GM10248 (cell line): ENCODE measurements around the gene SLAIN1.
A peak's percentile ranks its signal among the peaks of the same experiment; 100 is the strongest.

Experiments used
- CTCF ChIA-PET: fragments of 300-600 bp; sonication (Branson Sonifier 250); formaldehyde crosslinking; extraction: SDS; loops from one replicate; lab custom pipeline; 2021; ENCODE audit warnings: antibody characterized with exemption; lab: Yijun Ruan, JAX
- POLR2A ChIA-PET: fragments of 350-650 bp; sonication (Branson Sonifier 250); formaldehyde crosslinking; extraction: SDS; loops from one replicate; lab custom pipeline; 2020; ENCODE audit warnings: antibody characterized with exemption; lab: Yijun Ruan, JAX
- DNase-seq: peaks from one replicate; pipeline ENCODE4 v3.0.0; 2012; ENCODE audit errors: extremely low spot score
- TF ChIP-seq, protein P1 (sequence below): IDR thresholded peaks from 2 replicates; pipeline ENCODE4 v1.5.1; 2012; ENCODE audit warnings: mild to moderate bottlenecking, low read depth; ENCODE audit errors: extremely low read depth, missing control alignments, control extremely low read depth

The SLAIN1 gene

GRCh38 chr13:77696879-77697216 lies 639 bp upstream of the SLAIN1 start:
- DNase-seq: no peak
- ChIA-PET POLR2A (interaction anchor here (0.7 kb wide), 1 partner anchor 690 kb away, joined by 5 read pairs; no protein-coding TSS in a partner anchor), CTCF (interaction anchor here (0.7 to 2.6 kb wide), 7 partner anchors 11 to 203 kb away, joined by 3 to 12 read pairs (median 7); no protein-coding TSS in a partner anchor)
- TF ChIP-seq, protein P1, sequence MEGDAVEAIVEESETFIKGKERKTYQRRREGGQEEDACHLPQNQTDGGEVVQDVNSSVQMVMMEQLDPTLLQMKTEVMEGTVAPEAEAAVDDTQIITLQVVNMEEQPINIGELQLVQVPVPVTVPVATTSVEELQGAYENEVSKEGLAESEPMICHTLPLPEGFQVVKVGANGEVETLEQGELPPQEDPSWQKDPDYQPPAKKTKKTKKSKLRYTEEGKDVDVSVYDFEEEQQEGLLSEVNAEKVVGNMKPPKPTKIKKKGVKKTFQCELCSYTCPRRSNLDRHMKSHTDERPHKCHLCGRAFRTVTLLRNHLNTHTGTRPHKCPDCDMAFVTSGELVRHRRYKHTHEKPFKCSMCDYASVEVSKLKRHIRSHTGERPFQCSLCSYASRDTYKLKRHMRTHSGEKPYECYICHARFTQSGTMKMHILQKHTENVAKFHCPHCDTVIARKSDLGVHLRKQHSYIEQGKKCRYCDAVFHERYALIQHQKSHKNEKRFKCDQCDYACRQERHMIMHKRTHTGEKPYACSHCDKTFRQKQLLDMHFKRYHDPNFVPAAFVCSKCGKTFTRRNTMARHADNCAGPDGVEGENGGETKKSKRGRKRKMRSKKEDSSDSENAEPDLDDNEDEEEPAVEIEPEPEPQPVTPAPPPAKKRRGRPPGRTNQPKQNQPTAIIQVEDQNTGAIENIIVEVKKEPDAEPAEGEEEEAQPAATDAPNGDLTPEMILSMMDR: no peak

- ChIA-PET POLR2A (no interaction called here), CTCF (interaction anchor here (1.0 to 3.4 kb wide), 14 partner anchors 10 to 205 kb away, joined by 3 to 10 read pairs (median 4); no protein-coding TSS in a partner anchor)
- TF ChIP-seq, protein P1: peak; percentile 6
- DNase-seq: peak; percentile 45
Measured at GRCh38 chr13:77698201-77699058, 943 bp downstream of the SLAIN1 start.

DNA sequence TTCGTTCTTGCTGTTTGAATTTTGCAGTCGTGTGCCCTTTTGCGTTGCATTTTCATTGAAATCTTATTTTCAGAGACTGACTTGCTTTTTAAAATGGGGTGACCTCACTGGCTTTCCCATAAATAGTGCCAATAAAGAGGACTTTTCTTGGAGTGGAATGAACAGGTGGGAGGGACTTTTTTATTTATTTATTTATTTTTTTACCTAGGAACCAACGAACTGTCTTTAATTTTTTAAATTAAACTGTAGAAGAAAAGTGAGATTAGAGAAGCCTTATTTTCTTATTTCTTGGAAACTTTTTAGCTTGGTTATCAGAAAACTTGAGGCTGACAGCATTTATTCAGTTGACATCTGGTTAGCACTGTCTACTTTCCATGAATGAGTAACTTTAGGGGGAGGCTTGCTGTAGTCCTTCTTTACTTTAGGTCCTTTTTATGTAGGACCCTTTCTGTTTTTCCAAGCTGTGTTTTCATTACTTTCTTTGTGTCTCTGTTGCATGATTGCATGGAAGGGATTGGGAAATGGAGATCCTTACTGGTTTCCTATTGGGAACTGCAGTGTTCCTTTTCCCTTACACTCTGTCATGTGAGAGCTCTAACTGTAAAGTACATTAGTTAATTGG lies 1.7 kb downstream of the SLAIN1 start:
- DNase-seq: no peak
- ChIA-PET CTCF (interaction anchor here (0.8 to 3.4 kb wide), 6 partner anchors 16 to 106 kb away, joined by 3 to 10 read pairs (median 4); no protein-coding TSS in a partner anchor), POLR2A (no interaction called here)
- TF ChIP-seq, protein P1: no peak

DNA sequence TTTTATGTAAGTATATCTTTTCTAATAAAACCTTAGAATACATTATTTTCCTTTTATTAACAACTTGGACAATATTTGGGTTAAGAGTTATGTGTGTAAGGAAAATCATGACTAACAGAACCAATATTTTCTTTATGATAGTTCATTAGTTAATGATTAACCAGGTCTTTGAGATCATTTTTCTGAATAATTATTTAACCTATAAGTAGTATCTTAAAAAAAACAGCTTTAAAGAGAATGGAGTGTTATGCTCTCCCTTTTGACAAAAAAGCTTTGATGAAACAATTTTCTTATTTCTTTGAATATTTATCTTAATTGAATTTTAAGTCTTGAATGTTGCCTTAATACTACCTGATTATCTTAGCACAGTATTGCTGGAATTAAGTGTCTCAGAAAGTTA lies 3.8 kb downstream of the SLAIN1 start:
- POLR2A ChIA-PET: no interaction called here
- TF ChIP-seq, protein P1: no peak
- DNase-seq: no peak
- CTCF ChIA-PET: interaction anchor here (3.4 kb wide), 1 partner anchor 14 kb away, joined by 10 read pairs; no protein-coding TSS in a partner anchor

- POLR2A ChIA-PET: no interaction called here
- TF ChIP-seq, protein P1: no peak
- no peak for DNase-seq
- CTCF ChIA-PET: interaction anchor here (0.8 to 1.7 kb wide), 5 partner anchors 9 to 31 kb away, joined by 3 to 5 read pairs (median 3); no protein-coding TSS in a partner anchor
Measured at GRCh38 chr13:77702366-77702765, 4.9 kb downstream of the SLAIN1 start.

DNA sequence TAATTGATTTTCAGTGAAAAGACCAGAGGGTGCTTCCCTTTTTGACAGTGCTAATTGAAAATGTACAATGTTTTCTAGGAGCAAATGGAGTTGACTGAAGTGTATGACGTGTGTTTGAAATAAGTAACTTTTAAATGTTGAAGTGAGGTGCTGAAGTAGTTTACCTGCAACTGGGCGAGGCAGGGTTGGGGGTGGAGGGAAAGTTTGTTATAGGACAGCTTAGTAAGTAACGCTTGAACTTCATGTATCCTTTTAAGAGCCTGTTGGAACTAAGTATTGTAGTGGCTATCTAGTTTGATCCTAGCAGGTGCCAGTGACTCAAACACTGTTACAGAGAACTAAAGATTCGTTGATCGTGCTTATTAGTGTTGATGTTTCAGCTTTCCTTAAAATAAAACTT lies 5.9 kb downstream of the SLAIN1 start:
- ChIA-PET POLR2A (no interaction called here), CTCF (interaction anchor here (1.3 to 1.7 kb wide), 3 partner anchors 15 to 30 kb away, joined by 3 to 5 read pairs (median 3); no protein-coding TSS in a partner anchor)
- TF ChIP-seq, protein P1: no peak

More for the DNA sequence above, 5.9 kb downstream of the SLAIN1 start:
- DNase-seq: no peak
